HL-60 (cell line): ENCODE measurements around the gene PCA3.

ENCODE experiments used
- GABPA ChIP-seq: IDR thresholded peaks from 2 replicates; pipeline ENCODE4 v1.6.1; 2012; ENCODE audit warnings: low read depth
- POLR2AphosphoS5 ChIP-seq: IDR thresholded peaks from 2 replicates; pipeline ENCODE4 v1.6.1; 2012; ENCODE audit warnings: low read depth
- TF ChIP-seq, protein P1 (sequence below): IDR thresholded peaks from one replicate; pipeline ENCODE4 v1.5.1; 2011; ENCODE audit warnings: low read length, control low read depth, inconsistent platforms; ENCODE audit not compliant: insufficient read depth

DNA sequence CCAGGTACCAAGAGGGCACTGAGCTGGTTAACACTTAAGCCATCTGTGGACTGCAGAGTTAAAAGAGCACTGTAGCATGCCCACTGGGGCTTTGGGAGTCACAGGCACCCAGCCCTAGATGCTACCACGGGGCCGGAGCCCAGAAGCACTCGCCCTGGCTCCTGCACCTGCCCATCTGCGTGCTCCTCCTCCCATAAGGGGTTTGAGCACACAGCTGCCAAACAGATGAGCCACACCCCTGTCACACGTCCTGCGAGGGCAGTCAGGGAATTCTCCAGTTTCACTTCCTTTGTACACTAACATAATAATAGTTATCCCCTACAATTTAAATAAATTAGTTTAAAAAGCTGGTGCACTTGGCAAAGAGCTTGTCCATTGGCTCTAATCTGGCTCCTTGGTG is 4.5 kb upstream of the PCA3 start:
- TF ChIP-seq POLR2AphosphoS5 (no peak), GABPA (no peak)
- TF ChIP-seq, protein P1, sequence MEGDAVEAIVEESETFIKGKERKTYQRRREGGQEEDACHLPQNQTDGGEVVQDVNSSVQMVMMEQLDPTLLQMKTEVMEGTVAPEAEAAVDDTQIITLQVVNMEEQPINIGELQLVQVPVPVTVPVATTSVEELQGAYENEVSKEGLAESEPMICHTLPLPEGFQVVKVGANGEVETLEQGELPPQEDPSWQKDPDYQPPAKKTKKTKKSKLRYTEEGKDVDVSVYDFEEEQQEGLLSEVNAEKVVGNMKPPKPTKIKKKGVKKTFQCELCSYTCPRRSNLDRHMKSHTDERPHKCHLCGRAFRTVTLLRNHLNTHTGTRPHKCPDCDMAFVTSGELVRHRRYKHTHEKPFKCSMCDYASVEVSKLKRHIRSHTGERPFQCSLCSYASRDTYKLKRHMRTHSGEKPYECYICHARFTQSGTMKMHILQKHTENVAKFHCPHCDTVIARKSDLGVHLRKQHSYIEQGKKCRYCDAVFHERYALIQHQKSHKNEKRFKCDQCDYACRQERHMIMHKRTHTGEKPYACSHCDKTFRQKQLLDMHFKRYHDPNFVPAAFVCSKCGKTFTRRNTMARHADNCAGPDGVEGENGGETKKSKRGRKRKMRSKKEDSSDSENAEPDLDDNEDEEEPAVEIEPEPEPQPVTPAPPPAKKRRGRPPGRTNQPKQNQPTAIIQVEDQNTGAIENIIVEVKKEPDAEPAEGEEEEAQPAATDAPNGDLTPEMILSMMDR = no peak
